ENCODE results near the gene SH3PXD2A.
A peak's percentile ranks its signal among the peaks of the same experiment; 100 is the strongest.

The SH3PXD2A gene

GRCh38 chr10:103712898-103713498 is 142.4 kb downstream of the SH3PXD2A start:
- no peaks in the 10 kb centered on the region for H3K9me3 ChIP-seq (ENCODE audit: insufficient read depth, low read length, severe bottlenecking)
- ATAC-seq (ENCODE audit: insufficient read depth, low read depth) (peak; percentile 87), DNase-seq (peak; percentile 76)
- no peaks in the 10 kb centered on the region for H3K4me1 ChIP-seq (ENCODE audit: insufficient read depth, low read length)
- no peak overlapping the region for H3K27ac ChIP-seq (ENCODE audit: low read length)
- no peak overlapping the region for H3K4me2 ChIP-seq (ENCODE audit: insufficient read depth, low read length)
- no peaks in the 10 kb centered on the region for H3K36me3 ChIP-seq (ENCODE audit: insufficient read depth, low read length)
- H4K20me1 ChIP-seq (ENCODE audit: insufficient read depth, low read length), result 0 out of 2 replicates have a peak, but pooled peaks cover 3% of the 10 kb centered on the region
- H3K9ac ChIP-seq (ENCODE audit: low read depth, low read length), result no peak overlapping the region
- H3K79me2 ChIP-seq (ENCODE audit: insufficient read depth, low read length), result no peaks in the 10 kb centered on the region
- TF ChIP-seq EZH2 (IDR thresholded peaks at IDR 0.05; ENCODE audit: borderline replicate concordance, low read depth, low read length, severe bottlenecking), result no peak
- peak; percentile 97 for TF ChIP-seq CTCF (IDR thresholded peaks at IDR 0.05; ENCODE audit: borderline replicate concordance, extremely low read depth, low read length, poor library complexity, severe bottlenecking)
- H2AFZ ChIP-seq (ENCODE audit: low read depth, low read length), result no peak overlapping the region
- peaks cover 2% of the 10 kb centered on the region for H3K27me3 ChIP-seq (ENCODE audit: insufficient read depth, low read length, poor library complexity)
- no peak overlapping the region for H3K4me3 ChIP-seq (ENCODE audit: low read depth in 1 of 2, low read length in 2 of 2)

DNA sequence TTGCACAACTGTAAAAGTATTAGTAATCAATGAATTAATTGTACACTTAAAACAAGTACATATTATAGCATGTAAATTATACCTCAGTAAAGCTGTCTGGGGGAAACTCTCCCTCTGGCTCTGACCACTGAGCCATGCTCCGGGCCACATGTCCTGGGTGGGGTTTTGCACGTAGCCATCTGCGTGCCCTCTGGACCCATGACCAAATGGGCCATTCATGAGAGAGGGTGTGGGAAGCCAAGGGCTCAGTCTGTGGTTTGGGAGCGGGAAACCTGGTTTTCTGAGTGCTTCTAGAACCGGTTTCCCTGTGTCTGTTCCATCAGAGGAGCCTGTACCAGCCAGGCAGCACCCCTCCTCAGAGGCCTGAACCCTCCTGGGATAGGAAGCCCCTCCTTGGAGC is 143.2 kb downstream of the SH3PXD2A start:
- peaks cover 2% of the 10 kb centered on the region for H3K27me3 ChIP-seq (ENCODE audit: insufficient read depth, low read length, poor library complexity)
- no peaks in the 10 kb centered on the region for H3K9me3 ChIP-seq (ENCODE audit: insufficient read depth, low read length, severe bottlenecking)
- no peak for ATAC-seq (ENCODE audit: insufficient read depth, low read depth)
- DNase-seq, result no peak
- TF ChIP-seq EZH2 (IDR thresholded peaks at IDR 0.05; ENCODE audit: borderline replicate concordance, low read depth, low read length, severe bottlenecking), result no peak
- no peak for TF ChIP-seq CTCF (IDR thresholded peaks at IDR 0.05; ENCODE audit: borderline replicate concordance, extremely low read depth, low read length, poor library complexity, severe bottlenecking)
- no peak overlapping the region for H2AFZ ChIP-seq (ENCODE audit: low read depth, low read length)
- H3K79me2 ChIP-seq (ENCODE audit: insufficient read depth, low read length), result no peaks in the 10 kb centered on the region
- no peak overlapping the region for H3K9ac ChIP-seq (ENCODE audit: low read depth, low read length)
- H3K27ac ChIP-seq (ENCODE audit: low read length), result no peak overlapping the region
- H4K20me1 ChIP-seq (ENCODE audit: insufficient read depth, low read length), result 0 out of 2 replicates have a peak, but pooled peaks cover 3% of the 10 kb centered on the region
- H3K4me1 ChIP-seq (ENCODE audit: insufficient read depth, low read length), result no peaks in the 10 kb centered on the region
- no peaks in the 10 kb centered on the region for H3K36me3 ChIP-seq (ENCODE audit: insufficient read depth, low read length)
- H3K4me3 ChIP-seq (ENCODE audit: low read depth in 1 of 2, low read length in 2 of 2), result no peak overlapping the region
- H3K4me2 ChIP-seq (ENCODE audit: insufficient read depth, low read length), result no peak overlapping the region

DNA sequence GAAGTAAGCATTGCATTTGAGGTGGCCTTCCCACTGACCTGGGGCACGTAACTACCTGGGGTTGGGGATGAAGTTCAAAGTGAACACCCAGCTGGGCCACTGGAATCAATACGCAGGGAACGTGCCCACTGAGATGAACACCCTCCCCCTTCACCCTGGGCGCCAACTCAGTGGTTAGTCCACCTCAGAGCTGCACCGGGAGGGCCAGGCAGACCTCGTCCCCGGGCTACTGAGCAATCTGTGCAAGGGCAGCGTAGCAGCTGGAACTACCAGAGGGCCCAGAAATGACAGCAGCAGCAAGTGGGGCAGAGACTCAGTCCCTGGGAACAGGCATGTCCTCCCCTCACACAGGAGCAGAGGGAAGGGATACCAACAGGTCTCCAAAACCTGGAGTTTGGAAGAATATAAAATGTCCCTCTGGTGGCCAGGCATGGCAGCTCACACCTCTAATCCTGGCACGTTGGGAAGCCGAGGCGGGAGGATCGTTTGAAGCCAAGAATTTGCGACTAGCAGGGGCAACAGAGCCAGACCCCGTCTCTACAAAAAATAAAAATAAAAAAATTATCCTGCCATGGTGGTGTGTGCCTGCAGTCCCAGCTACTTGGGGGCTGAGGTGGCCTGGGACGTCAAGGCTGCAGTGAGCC is 143.9 kb downstream of the SH3PXD2A start:
- DNase-seq, result no peak
- Histone ChIP-seq H3K4me3 (ENCODE audit: low read depth in 1 of 2, low read length in 2 of 2) (no peak overlapping the region), H3K27me3 (ENCODE audit: insufficient read depth, low read length, poor library complexity) (peaks cover 2% of the 10 kb centered on the region), H3K4me2 (ENCODE audit: insufficient read depth, low read length) (no peak overlapping the region), H3K4me1 (ENCODE audit: insufficient read depth, low read length) (no peaks in the 10 kb centered on the region), H3K9ac (ENCODE audit: low read depth, low read length) (no peak overlapping the region), H2AFZ (ENCODE audit: low read depth, low read length) (no peak overlapping the region), H3K27ac (ENCODE audit: low read length) (no peak overlapping the region), H4K20me1 (ENCODE audit: insufficient read depth, low read length) (0 out of 2 replicates have a peak, but pooled peaks cover 3% of the 10 kb centered on the region), H3K79me2 (ENCODE audit: insufficient read depth, low read length) (no peaks in the 10 kb centered on the region), H3K9me3 (ENCODE audit: insufficient read depth, low read length, severe bottlenecking) (no peaks in the 10 kb centered on the region), H3K36me3 (ENCODE audit: insufficient read depth, low read length) (no peaks in the 10 kb centered on the region)
- no peak for ATAC-seq (ENCODE audit: insufficient read depth, low read depth)
- TF ChIP-seq EZH2 (IDR thresholded peaks at IDR 0.05; ENCODE audit: borderline replicate concordance, low read depth, low read length, severe bottlenecking) (no peak), CTCF (IDR thresholded peaks at IDR 0.05; ENCODE audit: borderline replicate concordance, extremely low read depth, low read length, poor library complexity, severe bottlenecking) (no peak)

All from DND-41 (cell line).